ENCODE data around the gene HYLS1.
A peak's percentile ranks its signal among the peaks of the same experiment; 100 is the strongest.

HYLS1 gene

DNA sequence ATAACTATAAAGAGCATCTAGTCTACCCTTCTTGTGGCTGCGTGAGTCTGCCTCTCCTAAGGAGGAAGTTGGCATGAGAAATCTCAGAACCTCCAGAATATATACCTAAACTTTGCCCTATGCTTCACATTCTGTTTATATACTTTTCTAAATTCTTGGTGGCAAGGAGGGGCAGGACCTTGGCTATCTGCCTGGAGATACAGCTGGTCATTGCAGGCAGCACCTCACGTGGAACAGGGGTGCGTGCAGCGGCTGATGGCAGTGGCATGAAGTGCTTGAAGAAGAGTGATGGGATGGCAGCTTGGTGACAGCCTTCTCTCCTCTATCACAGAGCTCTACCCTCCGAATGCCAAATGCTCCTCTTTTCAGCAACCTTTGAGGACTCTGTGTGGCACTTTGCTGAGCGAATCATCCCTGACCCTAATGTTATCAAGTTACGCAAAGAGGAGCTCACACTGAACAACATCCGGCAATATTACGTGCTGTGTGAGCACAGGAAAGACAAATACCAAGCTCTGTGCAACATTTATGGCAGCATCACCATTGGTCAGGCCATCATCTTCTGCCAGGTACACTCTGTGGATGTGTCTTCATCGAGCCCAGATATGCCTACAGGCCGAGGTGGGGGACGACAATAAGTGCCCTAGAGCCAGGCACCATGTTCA, 29.3 kb downstream of the HYLS1 start:
- no peak for TF ChIP-seq CSDC2 (CRISPR knock-in tag; IDR thresholded peaks at IDR 0.05)
- TF ChIP-seq ZC3H10 (CRISPR knock-in tag; IDR thresholded peaks at IDR 0.05): no peak
- no peak for TF ChIP-seq PATZ1 (CRISPR knock-in tag; IDR thresholded peaks at IDR 0.05; ENCODE audit: borderline replicate concordance)
- TF ChIP-seq, protein P1, sequence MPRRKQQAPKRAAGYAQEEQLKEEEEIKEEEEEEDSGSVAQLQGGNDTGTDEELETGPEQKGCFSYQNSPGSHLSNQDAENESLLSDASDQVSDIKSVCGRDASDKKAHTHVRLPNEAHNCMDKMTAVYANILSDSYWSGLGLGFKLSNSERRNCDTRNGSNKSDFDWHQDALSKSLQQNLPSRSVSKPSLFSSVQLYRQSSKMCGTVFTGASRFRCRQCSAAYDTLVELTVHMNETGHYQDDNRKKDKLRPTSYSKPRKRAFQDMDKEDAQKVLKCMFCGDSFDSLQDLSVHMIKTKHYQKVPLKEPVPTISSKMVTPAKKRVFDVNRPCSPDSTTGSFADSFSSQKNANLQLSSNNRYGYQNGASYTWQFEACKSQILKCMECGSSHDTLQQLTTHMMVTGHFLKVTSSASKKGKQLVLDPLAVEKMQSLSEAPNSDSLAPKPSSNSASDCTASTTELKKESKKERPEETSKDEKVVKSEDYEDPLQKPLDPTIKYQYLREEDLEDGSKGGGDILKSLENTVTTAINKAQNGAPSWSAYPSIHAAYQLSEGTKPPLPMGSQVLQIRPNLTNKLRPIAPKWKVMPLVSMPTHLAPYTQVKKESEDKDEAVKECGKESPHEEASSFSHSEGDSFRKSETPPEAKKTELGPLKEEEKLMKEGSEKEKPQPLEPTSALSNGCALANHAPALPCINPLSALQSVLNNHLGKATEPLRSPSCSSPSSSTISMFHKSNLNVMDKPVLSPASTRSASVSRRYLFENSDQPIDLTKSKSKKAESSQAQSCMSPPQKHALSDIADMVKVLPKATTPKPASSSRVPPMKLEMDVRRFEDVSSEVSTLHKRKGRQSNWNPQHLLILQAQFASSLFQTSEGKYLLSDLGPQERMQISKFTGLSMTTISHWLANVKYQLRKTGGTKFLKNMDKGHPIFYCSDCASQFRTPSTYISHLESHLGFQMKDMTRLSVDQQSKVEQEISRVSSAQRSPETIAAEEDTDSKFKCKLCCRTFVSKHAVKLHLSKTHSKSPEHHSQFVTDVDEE (CRISPR knock-in tag; IDR thresholded peaks at IDR 0.05): no peak
- no peak for TF ChIP-seq RARB (CRISPR knock-in tag; IDR thresholded peaks at IDR 0.05)
- no peak for TF ChIP-seq ZFP30 (CRISPR knock-in tag; IDR thresholded peaks at IDR 0.05)
- TF ChIP-seq TOX (CRISPR knock-in tag; IDR thresholded peaks at IDR 0.05; ENCODE audit: borderline replicate concordance): no peak
- TF ChIP-seq, protein P2, sequence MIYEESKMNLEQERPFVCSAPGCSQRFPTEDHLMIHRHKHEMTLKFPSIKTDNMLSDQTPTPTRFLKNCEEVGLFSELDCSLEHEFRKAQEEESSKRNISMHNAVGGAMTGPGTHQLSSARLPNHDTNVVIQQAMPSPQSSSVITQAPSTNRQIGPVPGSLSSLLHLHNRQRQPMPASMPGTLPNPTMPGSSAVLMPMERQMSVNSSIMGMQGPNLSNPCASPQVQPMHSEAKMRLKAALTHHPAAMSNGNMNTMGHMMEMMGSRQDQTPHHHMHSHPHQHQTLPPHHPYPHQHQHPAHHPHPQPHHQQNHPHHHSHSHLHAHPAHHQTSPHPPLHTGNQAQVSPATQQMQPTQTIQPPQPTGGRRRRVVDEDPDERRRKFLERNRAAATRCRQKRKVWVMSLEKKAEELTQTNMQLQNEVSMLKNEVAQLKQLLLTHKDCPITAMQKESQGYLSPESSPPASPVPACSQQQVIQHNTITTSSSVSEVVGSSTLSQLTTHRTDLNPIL (CRISPR knock-in tag; IDR thresholded peaks at IDR 0.05; ENCODE audit: low read depth): no peak
- TF ChIP-seq OSR1 (CRISPR knock-in tag; IDR thresholded peaks at IDR 0.05): no peak
- TF ChIP-seq ZFP3 (CRISPR knock-in tag; IDR thresholded peaks at IDR 0.05): no peak

DNA sequence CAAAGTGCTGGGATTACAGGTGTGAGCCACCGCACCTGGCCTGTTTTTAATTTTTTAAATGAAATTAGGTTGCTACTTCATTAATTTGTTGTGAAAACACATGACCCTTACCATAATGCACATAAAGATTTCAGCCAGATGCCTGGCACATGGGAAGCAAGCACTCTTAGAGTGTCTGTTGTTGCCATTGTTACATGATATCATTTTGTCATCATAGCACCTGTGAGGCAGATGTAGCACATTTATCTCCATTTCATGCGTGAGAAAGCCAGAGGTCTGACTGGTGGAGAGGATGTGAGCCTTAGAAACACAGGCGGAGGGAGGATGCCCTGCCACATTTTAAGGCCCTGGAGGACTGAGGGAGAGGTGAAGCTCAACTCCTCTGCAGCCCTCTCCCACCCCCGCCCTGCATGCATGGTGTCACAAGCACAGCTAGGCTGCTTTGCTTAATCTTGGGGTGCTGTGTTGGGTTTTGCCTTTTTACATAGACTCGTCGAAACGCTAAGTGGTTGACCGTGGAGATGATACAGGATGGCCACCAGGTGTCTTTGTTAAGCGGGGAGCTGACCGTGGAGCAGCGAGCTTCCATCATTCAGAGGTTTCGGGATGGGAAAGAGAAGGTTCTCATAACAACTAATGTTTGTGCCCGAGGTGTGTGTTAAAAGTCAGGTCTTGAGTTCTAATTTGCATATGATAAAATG, 30.8 kb downstream of the HYLS1 start:
- ATAC-seq: no peak; the same call in 2 of the 3 replicates
- no peak for TF ChIP-seq ZFP3 (CRISPR knock-in tag; IDR thresholded peaks at IDR 0.05)
- TF ChIP-seq TCF4 (CRISPR knock-in tag; IDR thresholded peaks at IDR 0.05; ENCODE audit: borderline replicate concordance): peak; percentile 85

More for the DNA sequence above, 29.3 kb downstream of the HYLS1 start:
- no peak for ATAC-seq

GRCh38 chr11:125921042-125921441, 33.6 kb downstream of the HYLS1 start:
- no peak for ATAC-seq
- TF ChIP-seq TOX (CRISPR knock-in tag; IDR thresholded peaks at IDR 0.05; ENCODE audit: borderline replicate concordance) (no peak), ESRRG (CRISPR knock-in tag; IDR thresholded peaks at IDR 0.05) (no peak), ZC3H10 (CRISPR knock-in tag; IDR thresholded peaks at IDR 0.05) (no peak), ZFP3 (CRISPR knock-in tag; IDR thresholded peaks at IDR 0.05) (no peak), ZFP30 (CRISPR knock-in tag; IDR thresholded peaks at IDR 0.05) (no peak)
- TF ChIP-seq, protein P3, sequence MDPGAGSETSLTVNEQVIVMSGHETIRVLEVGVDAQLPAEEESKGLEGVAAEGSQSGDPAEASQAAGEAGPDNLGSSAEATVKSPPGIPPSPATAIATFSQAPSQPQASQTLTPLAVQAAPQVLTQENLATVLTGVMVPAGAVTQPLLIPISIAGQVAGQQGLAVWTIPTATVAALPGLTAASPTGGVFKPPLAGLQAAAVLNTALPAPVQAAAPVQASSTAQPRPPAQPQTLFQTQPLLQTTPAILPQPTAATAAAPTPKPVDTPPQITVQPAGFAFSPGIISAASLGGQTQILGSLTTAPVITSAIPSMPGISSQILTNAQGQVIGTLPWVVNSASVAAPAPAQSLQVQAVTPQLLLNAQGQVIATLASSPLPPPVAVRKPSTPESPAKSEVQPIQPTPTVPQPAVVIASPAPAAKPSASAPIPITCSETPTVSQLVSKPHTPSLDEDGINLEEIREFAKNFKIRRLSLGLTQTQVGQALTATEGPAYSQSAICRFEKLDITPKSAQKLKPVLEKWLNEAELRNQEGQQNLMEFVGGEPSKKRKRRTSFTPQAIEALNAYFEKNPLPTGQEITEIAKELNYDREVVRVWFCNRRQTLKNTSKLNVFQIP (CRISPR knock-in tag; IDR thresholded peaks at IDR 0.05; ENCODE audit: borderline replicate concordance, low read depth): no peak

GRCh38 chr11:125922156-125922555, 34.7 kb downstream of the HYLS1 start:
- no peak for ATAC-seq
- no peak for TF ChIP-seq GLIS3 (CRISPR knock-in tag; IDR thresholded peaks at IDR 0.05)
- no peak for TF ChIP-seq CSDC2 (CRISPR knock-in tag; IDR thresholded peaks at IDR 0.05)
- TF ChIP-seq ARNTL (CRISPR knock-in tag; IDR thresholded peaks at IDR 0.05; ENCODE audit: borderline replicate concordance, low read depth): no peak
- TF ChIP-seq TCF4 (CRISPR knock-in tag; IDR thresholded peaks at IDR 0.05; ENCODE audit: borderline replicate concordance): no peak
- TF ChIP-seq ZNF70 (CRISPR knock-in tag; IDR thresholded peaks at IDR 0.05): no peak
- TF ChIP-seq PATZ1 (CRISPR knock-in tag; IDR thresholded peaks at IDR 0.05; ENCODE audit: borderline replicate concordance): no peak
- TF ChIP-seq ESRRG (CRISPR knock-in tag; IDR thresholded peaks at IDR 0.05): no peak
- TF ChIP-seq PPARA (CRISPR knock-in tag; IDR thresholded peaks at IDR 0.05; ENCODE audit: borderline replicate concordance): no peak
- TF ChIP-seq, protein P2 (CRISPR knock-in tag; IDR thresholded peaks at IDR 0.05; ENCODE audit: low read depth): no peak
- TF ChIP-seq, protein P3 (CRISPR knock-in tag; IDR thresholded peaks at IDR 0.05; ENCODE audit: borderline replicate concordance, low read depth): no peak

Measured in SK-N-SH treated with all-trans-retinoic acid at 6 μM for 48 hours (cell line).